ENCODE measurements around the gene MYRF.
A peak's percentile ranks its signal among the peaks of the same experiment; 100 is the strongest.

Gene MYRF

DNA sequence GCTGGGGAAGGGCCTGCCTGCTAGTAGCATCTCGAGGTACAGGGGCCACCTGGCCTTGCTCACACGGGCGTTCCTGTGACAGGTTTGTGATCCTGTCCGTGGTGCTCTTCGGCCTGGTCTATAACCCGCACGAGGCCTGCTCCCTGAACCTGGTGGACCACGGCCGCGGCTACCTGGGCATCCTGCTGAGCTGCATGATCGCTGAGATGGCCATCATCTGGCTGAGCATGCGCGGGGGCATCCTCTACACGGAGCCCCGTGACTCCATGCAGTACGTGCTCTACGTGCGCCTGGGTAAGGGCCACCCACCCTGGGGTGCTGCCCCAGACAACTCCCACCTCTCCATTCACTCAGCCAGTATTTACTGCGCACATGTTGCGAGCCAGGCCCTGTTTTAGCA lies 31.8 kb upstream of the MYRF start:
- DNase-seq (ENCODE audit: insufficient read length) (no peak), FAIRE-seq (no peak)
- no peak for TF ChIP-seq POLR2AphosphoS5 (IDR thresholded peaks at IDR 0.05; ENCODE audit: low read depth, low read length)
- TF ChIP-seq POLR2A (IDR thresholded peaks at IDR 0.05; ENCODE audit: low read depth, low read length), result no peak
- no peak for TF ChIP-seq TAF1 (IDR thresholded peaks at IDR 0.05; ENCODE audit: borderline replicate concordance, low read depth, low read length)

DNA sequence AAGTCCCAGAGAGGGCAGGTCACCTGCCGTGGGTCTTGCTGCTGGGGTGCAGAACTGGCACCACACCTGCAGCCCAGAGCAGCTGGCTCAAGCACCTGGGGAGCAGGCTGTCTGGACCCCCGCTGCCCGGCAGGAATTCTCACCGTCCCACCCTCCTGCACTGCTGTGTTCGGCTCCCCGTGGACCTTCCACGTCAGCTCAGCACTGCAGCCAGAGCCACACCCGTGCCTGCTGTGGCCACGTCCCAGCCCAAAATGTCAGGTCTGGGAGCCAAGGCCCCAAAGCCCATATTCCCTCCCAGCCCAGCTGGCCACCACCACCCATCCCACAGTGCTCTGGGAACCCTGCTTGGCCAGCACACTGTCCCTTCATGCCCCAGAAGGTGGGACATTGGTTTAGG lies 28.0 kb upstream of the MYRF start:
- FAIRE-seq, result no peak
- DNase-seq (ENCODE audit: insufficient read length), result no peak
- no peak for TF ChIP-seq TAF1 (IDR thresholded peaks at IDR 0.05; ENCODE audit: borderline replicate concordance, low read depth, low read length)
- no peak for TF ChIP-seq POLR2A (IDR thresholded peaks at IDR 0.05; ENCODE audit: low read depth, low read length)
- no peak for TF ChIP-seq POLR2AphosphoS5 (IDR thresholded peaks at IDR 0.05; ENCODE audit: low read depth, low read length)

DNA sequence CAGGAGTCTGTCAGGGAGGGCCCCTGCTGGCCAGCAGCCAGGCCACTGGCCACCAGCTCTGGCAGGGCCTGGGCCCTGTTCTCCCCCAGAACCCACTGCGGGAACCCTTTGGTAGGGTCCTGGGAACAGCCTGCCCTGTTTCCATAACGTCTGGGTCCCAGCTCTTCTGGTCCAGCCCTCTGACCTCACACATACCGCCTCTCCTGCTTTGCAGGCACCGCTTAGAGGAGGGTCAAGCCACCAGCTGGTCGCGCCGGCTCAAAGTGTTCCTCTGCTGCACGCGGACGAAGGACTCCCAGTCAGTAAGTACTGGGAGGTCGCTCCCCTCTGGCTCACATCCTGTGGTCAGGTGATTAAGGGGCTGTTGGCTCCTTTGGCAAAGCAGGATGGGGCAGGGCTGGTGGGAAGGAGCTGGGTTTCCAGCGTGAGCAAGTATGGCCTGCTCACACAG lies 26.6 kb upstream of the MYRF start:
- TF ChIP-seq POLR2AphosphoS5 (IDR thresholded peaks at IDR 0.05; ENCODE audit: low read depth, low read length), result no peak
- no peak for TF ChIP-seq POLR2A (IDR thresholded peaks at IDR 0.05; ENCODE audit: low read depth, low read length)
- TF ChIP-seq TAF1 (IDR thresholded peaks at IDR 0.05; ENCODE audit: borderline replicate concordance, low read depth, low read length), result no peak
- no peak for FAIRE-seq
- no peak for DNase-seq (ENCODE audit: insufficient read length)

DNA sequence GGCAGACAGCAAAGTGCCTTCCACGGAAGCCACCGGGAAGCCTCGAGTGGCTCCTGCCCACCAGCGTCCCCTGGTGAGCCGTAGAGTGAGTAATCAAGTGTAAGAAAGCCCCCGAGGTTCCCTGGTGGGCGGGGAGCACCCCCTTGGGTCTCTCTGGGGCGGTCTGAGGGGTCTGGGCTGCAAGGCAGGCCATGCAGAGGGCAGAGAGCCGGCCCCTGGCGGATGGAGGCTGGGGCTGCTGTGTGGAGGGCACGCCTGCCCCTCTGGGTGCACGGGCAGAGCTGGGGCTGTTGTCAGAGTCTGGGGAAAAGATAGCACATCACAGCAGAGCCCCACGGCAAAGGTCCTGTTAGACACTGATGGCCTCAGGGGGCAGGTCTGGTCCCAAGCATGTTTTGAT lies 25.7 kb upstream of the MYRF start:
- no peak for FAIRE-seq

DNA sequence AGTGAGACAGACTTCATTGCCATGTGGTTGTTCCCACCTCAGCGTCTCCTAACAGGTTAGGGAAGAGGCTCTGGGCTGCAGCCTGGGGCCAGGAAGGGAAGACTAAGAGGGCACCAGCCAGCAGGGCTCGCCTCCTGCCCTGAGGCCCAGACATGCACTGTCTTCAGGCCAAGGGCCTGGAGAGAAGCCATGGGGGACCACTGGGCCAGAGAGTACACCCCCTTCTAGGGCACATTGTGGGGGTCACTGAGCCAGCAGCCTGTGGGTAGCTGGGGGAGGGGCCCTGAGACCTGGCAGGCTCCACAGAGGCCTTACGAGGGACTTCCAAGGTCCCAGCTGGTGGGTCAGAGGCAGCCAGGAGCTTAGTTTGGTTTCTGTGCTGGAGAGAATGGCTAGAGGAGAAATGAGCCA lies 25.0 kb upstream of the MYRF start:
- DNase-seq (ENCODE audit: insufficient read length) (no peak), FAIRE-seq (no peak)
- TF ChIP-seq TAF1 (IDR thresholded peaks at IDR 0.05; ENCODE audit: borderline replicate concordance, low read depth, low read length) (no peak), POLR2A (IDR thresholded peaks at IDR 0.05; ENCODE audit: low read depth, low read length) (no peak), POLR2AphosphoS5 (IDR thresholded peaks at IDR 0.05; ENCODE audit: low read depth, low read length) (no peak)

More for the DNA sequence above, 25.7 kb upstream of the MYRF start:
- no peak for DNase-seq (ENCODE audit: insufficient read length)
- TF ChIP-seq TAF1 (IDR thresholded peaks at IDR 0.05; ENCODE audit: borderline replicate concordance, low read depth, low read length), result no peak
- no peak for TF ChIP-seq POLR2AphosphoS5 (IDR thresholded peaks at IDR 0.05; ENCODE audit: low read depth, low read length)
- no peak for TF ChIP-seq POLR2A (IDR thresholded peaks at IDR 0.05; ENCODE audit: low read depth, low read length)

DNA sequence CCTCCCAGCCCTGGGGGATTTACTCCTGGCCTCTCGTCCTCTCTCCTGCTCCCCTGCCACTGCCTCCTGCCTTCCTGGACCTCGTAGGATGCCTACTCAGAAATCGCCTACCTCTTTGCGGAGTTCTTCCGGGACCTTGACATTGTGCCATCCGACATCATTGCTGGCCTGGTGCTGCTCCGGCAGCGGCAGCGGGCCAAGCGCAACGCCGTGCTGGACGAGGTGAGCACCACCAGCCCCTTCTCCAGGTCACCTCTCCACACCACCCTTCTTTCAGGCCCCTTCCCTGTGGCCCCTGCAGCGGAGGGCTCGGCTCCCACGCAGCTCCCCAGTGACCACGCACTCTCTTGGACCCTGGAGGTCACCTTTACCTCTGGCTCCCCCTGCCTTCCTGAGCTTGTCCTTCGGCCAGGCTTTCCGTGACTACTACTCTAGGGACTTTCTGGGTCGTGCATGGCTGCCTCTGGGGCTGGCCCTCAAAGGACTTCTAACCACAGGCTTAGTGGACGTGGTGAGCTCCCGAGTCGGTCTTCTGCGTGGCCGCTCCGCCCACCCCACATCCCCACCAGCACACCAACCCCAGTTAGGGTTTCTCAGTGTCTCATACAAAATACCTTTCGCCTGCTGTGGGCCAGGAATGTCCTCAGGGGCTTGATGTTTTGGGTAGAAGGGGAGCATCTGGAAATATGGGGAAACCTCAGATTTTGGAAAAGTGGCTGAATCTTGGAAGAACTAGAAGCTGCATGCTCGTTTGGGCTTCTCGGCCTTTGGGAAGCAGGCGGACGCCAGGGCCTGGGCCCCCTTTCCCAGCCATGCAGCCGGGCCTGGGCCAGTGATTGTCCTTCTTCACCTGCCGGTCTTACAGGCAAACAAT lies 24.1 kb upstream of the MYRF start:
- no peak for DNase-seq (ENCODE audit: insufficient read length)
- FAIRE-seq, result peak; percentile 27
- TF ChIP-seq POLR2A (IDR thresholded peaks at IDR 0.05; ENCODE audit: low read depth, low read length) (no peak), TAF1 (IDR thresholded peaks at IDR 0.05; ENCODE audit: borderline replicate concordance, low read depth, low read length) (no peak), POLR2AphosphoS5 (IDR thresholded peaks at IDR 0.05; ENCODE audit: low read depth, low read length) (no peak)

DNA sequence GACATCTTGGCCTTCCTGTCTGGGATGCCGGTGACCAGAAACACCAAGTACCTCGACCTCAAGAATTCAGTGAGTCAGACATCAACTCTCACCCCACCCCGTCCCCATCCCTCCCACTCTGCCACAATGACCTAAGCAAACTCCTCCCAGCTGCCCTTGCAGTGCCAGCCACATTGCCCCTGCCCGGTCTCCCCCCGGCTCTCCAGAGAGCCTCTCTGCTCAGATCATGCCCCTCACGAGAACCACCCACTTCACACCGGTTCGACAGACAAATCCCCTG lies 23.6 kb upstream of the MYRF start:
- no peak for DNase-seq (ENCODE audit: insufficient read length)
- TF ChIP-seq POLR2AphosphoS5 (IDR thresholded peaks at IDR 0.05; ENCODE audit: low read depth, low read length), result no peak
- FAIRE-seq, result no peak

DNA sequence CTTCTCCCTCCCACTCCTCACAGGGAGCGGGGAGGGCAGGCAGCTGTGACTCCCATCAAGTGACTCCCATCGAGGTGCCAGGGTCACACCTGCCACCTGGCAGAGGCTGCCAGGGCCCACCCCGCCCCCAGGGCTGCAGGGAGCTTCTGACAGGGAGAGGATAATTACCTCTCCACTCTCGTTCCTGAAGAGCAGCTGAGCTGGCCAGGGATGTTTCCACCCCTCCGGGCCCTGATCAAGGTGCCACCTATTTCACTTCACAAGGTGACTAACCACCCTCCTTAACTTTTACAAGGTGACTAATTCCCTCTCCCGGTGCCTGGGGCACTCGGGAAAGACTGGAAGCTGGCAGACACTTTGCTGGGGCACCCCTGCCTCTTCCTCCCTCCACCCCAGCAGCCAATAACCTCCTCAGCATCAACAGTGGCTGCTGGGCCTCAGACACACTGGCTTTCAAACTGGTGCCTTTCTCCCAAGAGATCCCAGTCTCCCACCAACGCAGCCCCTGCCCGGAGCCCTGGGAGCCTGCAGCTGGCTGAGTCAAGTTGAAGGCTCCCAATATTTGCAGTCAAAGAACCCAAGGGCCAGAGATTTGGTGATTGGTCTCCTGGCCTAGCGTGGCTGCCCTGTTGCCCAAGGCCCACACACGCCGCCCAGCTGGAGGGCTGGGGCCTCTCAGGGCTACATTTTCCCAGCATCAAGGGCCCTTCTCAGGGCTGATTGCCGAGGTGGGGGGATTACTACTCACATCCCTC lies 22.0 kb upstream of the MYRF start:
- no peak for DNase-seq (ENCODE audit: insufficient read length)

DNA sequence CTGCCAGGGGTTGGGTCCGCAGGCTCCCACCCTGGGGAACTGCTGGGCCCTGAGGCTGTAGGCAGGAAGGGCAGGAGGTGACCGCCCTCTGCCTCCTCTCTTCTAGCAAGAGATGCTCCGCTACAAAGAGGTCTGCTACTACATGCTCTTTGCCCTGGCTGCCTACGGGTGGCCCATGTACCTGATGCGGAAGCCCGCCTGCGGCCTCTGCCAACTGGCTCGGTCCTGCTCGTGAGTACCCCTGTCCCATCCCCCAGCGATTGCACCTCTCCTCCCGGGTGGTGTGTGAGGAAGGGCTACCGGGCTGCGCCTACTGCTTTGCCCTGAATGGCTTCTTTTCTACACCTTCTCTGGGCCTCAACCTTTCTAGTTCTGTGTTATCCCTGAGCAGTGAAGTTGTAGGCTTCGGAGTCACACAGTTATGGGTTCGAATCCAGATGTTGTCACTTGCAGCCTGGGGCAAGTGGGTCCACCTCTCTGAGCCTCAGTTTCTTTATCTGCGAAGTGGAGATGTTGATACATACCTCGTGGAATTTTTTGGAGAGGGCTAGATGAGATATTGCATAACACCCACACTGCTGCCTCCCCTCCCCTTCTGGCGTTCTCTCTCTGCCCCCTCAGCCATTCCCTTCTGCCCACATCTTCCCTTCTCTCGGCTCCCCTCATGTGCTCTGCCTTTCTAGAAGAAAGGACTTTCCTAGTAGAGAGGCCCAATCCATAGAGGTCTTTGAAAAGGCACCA lies 21.1 kb upstream of the MYRF start:
- TF ChIP-seq POLR2AphosphoS5 (IDR thresholded peaks at IDR 0.05; ENCODE audit: low read depth, low read length) (no peak), POLR2A (IDR thresholded peaks at IDR 0.05; ENCODE audit: low read depth, low read length) (no peak), TAF1 (IDR thresholded peaks at IDR 0.05; ENCODE audit: borderline replicate concordance, low read depth, low read length) (no peak)
- DNase-seq (ENCODE audit: insufficient read length), result no peak

More for the DNA sequence above, 22.0 kb upstream of the MYRF start:
- TF ChIP-seq POLR2AphosphoS5 (IDR thresholded peaks at IDR 0.05; ENCODE audit: low read depth, low read length), result no peak
- TF ChIP-seq TAF1 (IDR thresholded peaks at IDR 0.05; ENCODE audit: borderline replicate concordance, low read depth, low read length), result no peak
- TF ChIP-seq POLR2A (IDR thresholded peaks at IDR 0.05; ENCODE audit: low read depth, low read length), result no peak
- FAIRE-seq, result no peak

DNA sequence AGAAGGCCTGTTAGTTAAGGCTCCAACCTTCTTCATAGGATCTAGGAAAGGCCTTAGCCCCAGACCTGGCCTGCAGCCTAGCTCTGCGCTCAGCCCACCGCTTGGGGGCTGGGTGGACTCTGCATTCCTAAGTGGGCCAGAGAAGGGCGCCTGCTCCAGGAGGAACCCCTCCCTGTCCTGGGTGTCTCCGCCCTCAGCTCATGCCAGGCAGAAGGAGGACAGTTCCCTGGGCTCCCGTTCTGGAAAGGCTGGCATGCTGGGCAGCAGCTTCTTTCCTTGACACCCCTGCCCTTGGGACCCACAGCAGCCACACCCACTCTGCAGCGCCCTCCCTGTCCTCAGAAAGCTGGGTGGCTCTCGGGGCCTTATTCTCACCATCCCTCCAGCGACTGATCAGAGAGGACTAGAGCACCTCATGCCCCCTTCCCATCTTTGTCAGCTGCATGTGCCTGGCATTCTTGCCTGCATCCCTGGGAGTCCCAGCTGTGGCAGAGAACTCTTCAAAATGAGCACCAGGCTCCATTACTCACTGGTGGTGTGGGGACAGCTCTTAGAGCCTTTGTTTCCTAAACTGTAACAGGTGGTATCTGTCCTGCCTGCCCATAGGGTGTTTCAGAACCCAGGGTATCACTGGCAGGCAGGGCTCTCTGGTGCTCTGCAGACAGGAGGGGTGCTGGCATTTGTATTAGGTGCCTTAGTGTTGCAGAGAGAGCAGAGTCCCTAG lies 20.3 kb upstream of the MYRF start:
- DNase-seq (ENCODE audit: insufficient read length) (no peak), FAIRE-seq (no peak)
- no peak for TF ChIP-seq TAF1 (IDR thresholded peaks at IDR 0.05; ENCODE audit: borderline replicate concordance, low read depth, low read length)
- TF ChIP-seq POLR2AphosphoS5 (IDR thresholded peaks at IDR 0.05; ENCODE audit: low read depth, low read length), result no peak
- TF ChIP-seq POLR2A (IDR thresholded peaks at IDR 0.05; ENCODE audit: low read depth, low read length), result no peak

More for the DNA sequence above, 21.1 kb upstream of the MYRF start:
- no peak for FAIRE-seq

DNA sequence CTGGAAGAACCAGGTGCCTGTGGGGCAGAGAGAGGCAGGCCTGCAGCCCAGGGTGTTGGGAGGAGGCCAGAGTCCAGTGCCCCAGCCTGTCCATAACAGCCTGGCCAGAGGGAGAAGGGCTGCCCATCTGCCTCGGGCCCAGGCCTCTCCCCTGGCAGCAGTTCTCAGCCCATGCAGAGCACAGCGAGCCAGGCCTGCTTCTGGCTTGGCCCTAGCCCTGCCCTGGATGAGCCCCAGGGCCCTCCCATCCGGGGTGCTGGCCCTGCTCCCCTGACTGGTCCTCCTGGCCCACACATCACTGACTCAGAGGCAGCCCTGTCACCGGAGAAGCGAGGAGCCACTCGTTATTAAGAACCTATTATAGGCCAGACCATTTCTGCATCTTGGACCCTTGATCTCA lies 19.7 kb upstream of the MYRF start:
- TF ChIP-seq POLR2AphosphoS5 (IDR thresholded peaks at IDR 0.05; ENCODE audit: low read depth, low read length) (no peak), POLR2A (IDR thresholded peaks at IDR 0.05; ENCODE audit: low read depth, low read length) (no peak), TAF1 (IDR thresholded peaks at IDR 0.05; ENCODE audit: borderline replicate concordance, low read depth, low read length) (no peak)

More for the DNA sequence above, 19.7 kb upstream of the MYRF start:
- no peak for FAIRE-seq
- DNase-seq (ENCODE audit: insufficient read length), result no peak
